Inflammatory macrophage treated with lipopolysaccharide for 1 hour (primary cell): Measurements from ENCODE around the gene SPATA13.

ENCODE experiments used
- DNase-seq, 2 donors: peaks; one replicate each; pipeline ENCODE4 v3.0.0-alpha.2; 2020 to 2022

SPATA13 gene

GRCh38 chr13:24168979-24169378, 8.5 kb downstream of the SPATA13 start:
- DNase-seq = no peak

- DNase-seq = no peak
Measured at GRCh38 chr13:24172071-24172470, 11.6 kb downstream of the SPATA13 start.

- no peak for DNase-seq
Measured at GRCh38 chr13:24173795-24174194, 13.3 kb downstream of the SPATA13 start.

- no peak for DNase-seq
Measured at GRCh38 chr13:24175847-24176246, 15.3 kb downstream of the SPATA13 start.

GRCh38 chr13:24176351-24177101, 16.0 kb downstream of the SPATA13 start:
- DNase-seq = no peak

- DNase-seq = no peak
Measured at GRCh38 chr13:24178847-24179485, 18.4 kb downstream of the SPATA13 start.

GRCh38 chr13:24179486-24179850, 18.9 kb downstream of the SPATA13 start:
- DNase-seq = no peak

- no peak for DNase-seq
Measured at GRCh38 chr13:24180750-24181377, 20.3 kb downstream of the SPATA13 start.

- no peak for DNase-seq
Measured at GRCh38 chr13:24181991-24182702, 21.6 kb downstream of the SPATA13 start.

GRCh38 chr13:24182703-24183081, 22.2 kb downstream of the SPATA13 start:
- DNase-seq = no peak

- peak in 1 of 2 donors; percentile 31 for DNase-seq
Measured at GRCh38 chr13:24183741-24184182, 23.2 kb downstream of the SPATA13 start.

GRCh38 chr13:24184265-24184841, 23.8 kb downstream of the SPATA13 start:
- no peak for DNase-seq

GRCh38 chr13:24184882-24185281, 24.4 kb downstream of the SPATA13 start:
- no peak for DNase-seq

- no peak for DNase-seq
Measured at GRCh38 chr13:24185591-24186232, 25.2 kb downstream of the SPATA13 start.

GRCh38 chr13:24187185-24187584, 26.7 kb downstream of the SPATA13 start:
- DNase-seq = peak; percentile 56 to 71

- peak in 1 of 2 donors; percentile 25 for DNase-seq
Measured at GRCh38 chr13:24192057-24192810, 31.7 kb downstream of the SPATA13 start.

GRCh38 chr13:24192811-24193162, 32.3 kb downstream of the SPATA13 start:
- DNase-seq = no peak

- no peak for DNase-seq
Measured at GRCh38 chr13:24194447-24194846, 33.9 kb downstream of the SPATA13 start.

- no peak for DNase-seq
Measured at GRCh38 chr13:24195626-24196025, 35.1 kb downstream of the SPATA13 start.

- no peak for DNase-seq
Measured at GRCh38 chr13:24196593-24197197, 36.2 kb downstream of the SPATA13 start.

- no peak for DNase-seq
Measured at GRCh38 chr13:24199016-24199415, 38.5 kb downstream of the SPATA13 start.
